ENCODE measurements around the gene MALRD1. TPM values are rescaled to one million over a fixed set of nuclear protein-coding genes. Genes with fewer than 3 reads are reported as not detected.

MALRD1 gene
- total and polyA plus RNA-seq, 2 experiments from 2014 or later = 17.8 to 52.6 TPM

- no peak overlapping the region for H2AFZ ChIP-seq
- no peak for DNase-seq (ENCODE audit: low spot score)
- WGBS (ENCODE audit: low lambda C conversion rate, missing lambda C conversion rate) = 98% methylated on average over 3 of the region's 3 CpGs
- no peak overlapping the region for H3K27ac ChIP-seq
- H3K4me3 ChIP-seq = no peak overlapping the region
- no peaks in the 10 kb centered on the region for H3K27me3 ChIP-seq
- H3K4me1 ChIP-seq (ENCODE audit: insufficient read depth) = no peaks in the 10 kb centered on the region
- no peak overlapping the region for H3K4me2 ChIP-seq
- H3K9me2 ChIP-seq (replicated peaks; ENCODE audit: insufficient read depth) = no peaks in the 10 kb centered on the region
- TF ChIP-seq EZH2phosphoT487 (IDR thresholded peaks at IDR 0.05; ENCODE audit: low read depth, severe bottlenecking, unreplicated experiment) (no peak), CTCF (IDR thresholded peaks at IDR 0.05; ENCODE audit: poor library complexity) (no peak), EZH2 (IDR thresholded peaks at IDR 0.05; ENCODE audit: borderline replicate concordance) (no peak)
- H4K20me1 ChIP-seq (ENCODE audit: insufficient read depth, poor library complexity, severe bottlenecking) = no peaks in the 10 kb centered on the region
- H3K36me3 ChIP-seq (replicated peaks; ENCODE audit: insufficient read depth, low read depth) = no peaks in the 10 kb centered on the region
- no peaks in the 10 kb centered on the region for H3K9me3 ChIP-seq (ENCODE audit: low read depth)
- no peaks in the 10 kb centered on the region for H3K79me2 ChIP-seq
These were observed 402.8 kb downstream of the MALRD1 start for GRCh38 chr10:19451356-19451755.

GRCh38 chr10:19451937-19452336, 403.3 kb downstream of the MALRD1 start:
- 92% methylated on average over 2 of the region's 2 CpGs for WGBS (ENCODE audit: low lambda C conversion rate, missing lambda C conversion rate)
- H3K27me3 ChIP-seq = no peaks in the 10 kb centered on the region
- H3K4me2 ChIP-seq = no peak overlapping the region
- H3K79me2 ChIP-seq = no peaks in the 10 kb centered on the region
- H3K27ac ChIP-seq = no peak overlapping the region
- H4K20me1 ChIP-seq (ENCODE audit: insufficient read depth, poor library complexity, severe bottlenecking) = no peaks in the 10 kb centered on the region
- TF ChIP-seq EZH2 (IDR thresholded peaks at IDR 0.05; ENCODE audit: borderline replicate concordance) (no peak), EZH2phosphoT487 (IDR thresholded peaks at IDR 0.05; ENCODE audit: low read depth, severe bottlenecking, unreplicated experiment) (no peak), CTCF (IDR thresholded peaks at IDR 0.05; ENCODE audit: poor library complexity) (no peak)
- no peaks in the 10 kb centered on the region for H3K36me3 ChIP-seq (replicated peaks; ENCODE audit: insufficient read depth, low read depth)
- no peaks in the 10 kb centered on the region for H3K9me3 ChIP-seq (ENCODE audit: low read depth)
- H3K4me1 ChIP-seq (ENCODE audit: insufficient read depth) = no peaks in the 10 kb centered on the region
- DNase-seq (ENCODE audit: low spot score) = no peak
- H2AFZ ChIP-seq = no peak overlapping the region
- no peak overlapping the region for H3K4me3 ChIP-seq
- H3K9me2 ChIP-seq (replicated peaks; ENCODE audit: insufficient read depth) = no peaks in the 10 kb centered on the region

GRCh38 chr10:19453967-19454366, 405.4 kb downstream of the MALRD1 start:
- H3K36me3 ChIP-seq (replicated peaks; ENCODE audit: insufficient read depth, low read depth) = no peaks in the 10 kb centered on the region
- no peaks in the 10 kb centered on the region for H3K4me1 ChIP-seq (ENCODE audit: insufficient read depth)
- no peak overlapping the region for H3K27ac ChIP-seq
- H3K9me2 ChIP-seq (replicated peaks; ENCODE audit: insufficient read depth) = no peaks in the 10 kb centered on the region
- no peaks in the 10 kb centered on the region for H3K79me2 ChIP-seq
- TF ChIP-seq EZH2phosphoT487 (IDR thresholded peaks at IDR 0.05; ENCODE audit: low read depth, severe bottlenecking, unreplicated experiment) = no peak
- no peak for TF ChIP-seq EZH2 (IDR thresholded peaks at IDR 0.05; ENCODE audit: borderline replicate concordance)
- no peak for TF ChIP-seq CTCF (IDR thresholded peaks at IDR 0.05; ENCODE audit: poor library complexity)
- no peak overlapping the region for H3K4me2 ChIP-seq
- H2AFZ ChIP-seq = no peak overlapping the region
- no peaks in the 10 kb centered on the region for H3K27me3 ChIP-seq
- no peaks in the 10 kb centered on the region for H3K9me3 ChIP-seq (ENCODE audit: low read depth)
- H3K4me3 ChIP-seq = no peak overlapping the region
- H4K20me1 ChIP-seq (ENCODE audit: insufficient read depth, poor library complexity, severe bottlenecking) = no peaks in the 10 kb centered on the region
- DNase-seq (ENCODE audit: low spot score) = no peak

GRCh38 chr10:19461588-19461987, 413.0 kb downstream of the MALRD1 start:
- TF ChIP-seq EZH2phosphoT487 (IDR thresholded peaks at IDR 0.05; ENCODE audit: low read depth, severe bottlenecking, unreplicated experiment) = no peak
- no peak for TF ChIP-seq EZH2 (IDR thresholded peaks at IDR 0.05; ENCODE audit: borderline replicate concordance)
- TF ChIP-seq CTCF (IDR thresholded peaks at IDR 0.05; ENCODE audit: poor library complexity) = no peak
- H2AFZ ChIP-seq = no peak overlapping the region
- WGBS (ENCODE audit: low lambda C conversion rate, missing lambda C conversion rate) = 90% methylated on average over 5 of the region's 5 CpGs
- no peaks in the 10 kb centered on the region for H3K4me1 ChIP-seq (ENCODE audit: insufficient read depth)
- H3K36me3 ChIP-seq (replicated peaks; ENCODE audit: insufficient read depth, low read depth) = no peaks in the 10 kb centered on the region
- no peak overlapping the region for H3K4me2 ChIP-seq
- DNase-seq (ENCODE audit: low spot score) = no peak
- no peak overlapping the region for H3K27ac ChIP-seq
- no peaks in the 10 kb centered on the region for H3K9me2 ChIP-seq (replicated peaks; ENCODE audit: insufficient read depth)
- H3K27me3 ChIP-seq = no peaks in the 10 kb centered on the region
- H3K4me3 ChIP-seq = no peak overlapping the region
- H3K9me3 ChIP-seq (ENCODE audit: low read depth) = no peaks in the 10 kb centered on the region
- H4K20me1 ChIP-seq (ENCODE audit: insufficient read depth, poor library complexity, severe bottlenecking) = no peaks in the 10 kb centered on the region
- H3K79me2 ChIP-seq = no peaks in the 10 kb centered on the region
